ENCODE measurements around the gene TBL1XR1.

Gene TBL1XR1

GRCh38 chr3:176994891-176995781 lies 202.1 kb downstream of the TBL1XR1 start:
- DNase-seq, result no peak

GRCh38 chr3:176994393-176994792 lies 202.9 kb downstream of the TBL1XR1 start:
- no peak for DNase-seq

- DNase-seq, result no peak
Measured at GRCh38 chr3:176992978-176993377, 204.3 kb downstream of the TBL1XR1 start.

GRCh38 chr3:176992565-176992964 lies 204.7 kb downstream of the TBL1XR1 start:
- DNase-seq, result peak; percentile 20

- DNase-seq, result no peak
Measured at GRCh38 chr3:176988795-176989194, 208.5 kb downstream of the TBL1XR1 start.

GRCh38 chr3:176987901-176988650 lies 209.2 kb downstream of the TBL1XR1 start:
- no peak for DNase-seq

GRCh38 chr3:176978441-176978840 lies 218.8 kb downstream of the TBL1XR1 start:
- DNase-seq, result no peak

- DNase-seq, result no peak
Measured at GRCh38 chr3:176977331-176977730, 220.0 kb downstream of the TBL1XR1 start.

- DNase-seq, result no peak
Measured at GRCh38 chr3:176976586-176976985, 220.7 kb downstream of the TBL1XR1 start.

- no peak for DNase-seq
Measured at GRCh38 chr3:176974279-176974678, 223.0 kb downstream of the TBL1XR1 start.

- no peak for DNase-seq
Measured at GRCh38 chr3:176971613-176972174, 225.6 kb downstream of the TBL1XR1 start.

GRCh38 chr3:176970770-176971169 lies 226.5 kb downstream of the TBL1XR1 start:
- no peak for DNase-seq

GRCh38 chr3:176969506-176969905 lies 227.8 kb downstream of the TBL1XR1 start:
- no peak for DNase-seq

Data from kidney glomerular epithelial cell (primary cell).